Germinal center (tissue), 1 donor: Measurements from ENCODE around the gene ALPK3.
A peak's percentile ranks its signal among the peaks of the same experiment; 100 is the strongest.
"Not testable (repeated sequence)": the region's sequence is repeated elsewhere in the genome, so short reads cannot be mapped to it uniquely, and the experiment has no call there.

Experiments used
- DNase-seq: peaks from one replicate; pipeline ENCODE4 v3.0.0; 2012; ENCODE audit warnings: mixed read lengths, low spot score

Gene ALPK3

DNA sequence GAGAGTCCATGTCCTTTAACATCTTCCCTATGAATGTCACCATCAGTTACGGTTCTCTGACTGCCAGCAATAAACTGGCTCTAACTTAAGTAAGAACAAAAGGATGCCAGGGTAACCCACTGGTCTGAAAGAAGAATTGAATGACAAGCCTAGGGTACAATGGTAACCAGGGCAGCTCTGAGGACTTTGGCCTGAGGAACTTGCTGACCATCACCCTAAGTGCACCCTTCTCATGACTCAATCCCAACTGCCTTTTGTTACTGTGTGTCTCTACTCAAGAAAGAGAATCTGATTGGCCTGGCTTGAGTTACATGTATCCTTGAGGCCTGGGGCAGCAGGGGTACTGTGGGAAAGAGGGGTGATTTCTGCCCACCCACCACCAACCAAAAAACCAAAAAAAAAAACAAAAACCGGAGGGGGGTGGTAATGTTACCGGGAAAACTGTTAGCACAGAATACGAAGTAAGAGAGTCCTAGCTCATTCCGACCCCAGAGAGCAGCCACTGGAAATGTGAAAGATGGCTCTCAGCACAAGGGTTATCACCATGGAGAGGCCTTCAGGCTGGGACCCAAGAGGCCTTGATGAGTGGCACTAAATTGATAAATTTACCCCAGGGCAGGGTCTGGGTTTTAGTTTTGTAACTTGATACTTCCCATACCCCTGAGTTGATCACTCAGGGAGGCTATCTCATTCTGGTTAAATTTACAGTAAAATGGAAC is 58.0 kb downstream of the ALPK3 start:
- no peak for DNase-seq

DNA sequence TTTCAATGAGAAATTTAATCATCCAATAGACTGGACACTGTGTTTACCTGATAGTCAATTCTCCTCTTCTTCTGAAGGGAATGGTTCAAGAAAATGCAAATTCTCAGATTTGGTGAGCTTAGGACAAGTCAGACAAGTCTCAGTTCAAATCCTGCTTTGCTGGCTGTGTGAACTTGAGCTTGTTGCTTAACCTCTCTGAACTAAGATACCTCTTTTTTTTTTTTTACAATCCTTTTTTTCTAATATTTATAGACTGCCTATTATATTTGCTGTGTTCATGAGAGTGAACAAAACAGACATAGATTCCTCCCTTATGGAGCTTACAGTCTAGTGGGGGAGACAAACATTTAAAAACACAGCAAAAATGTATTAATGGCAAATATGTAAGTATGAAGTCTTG is 59.1 kb downstream of the ALPK3 start:
- DNase-seq, result no peak

DNA sequence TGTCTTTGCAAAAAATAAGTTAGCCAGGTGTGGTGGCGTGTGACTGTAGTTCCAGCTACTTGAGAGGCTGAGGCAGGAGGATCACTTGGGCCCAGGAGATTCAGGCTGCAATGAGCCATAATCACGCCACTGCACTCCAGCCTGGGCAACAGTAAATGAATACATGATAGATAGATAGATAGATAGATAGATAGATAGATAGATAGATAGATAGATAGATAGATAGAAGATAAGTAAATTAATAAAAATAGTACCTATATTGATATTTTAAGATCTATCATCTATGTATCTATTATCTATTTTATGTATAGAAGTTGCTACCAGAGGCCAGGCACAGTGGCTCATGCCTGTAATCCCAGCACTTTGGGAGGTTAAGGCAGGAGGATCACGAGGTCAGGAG is 60.5 kb downstream of the ALPK3 start:
- not testable (repeated sequence) for DNase-seq

DNA sequence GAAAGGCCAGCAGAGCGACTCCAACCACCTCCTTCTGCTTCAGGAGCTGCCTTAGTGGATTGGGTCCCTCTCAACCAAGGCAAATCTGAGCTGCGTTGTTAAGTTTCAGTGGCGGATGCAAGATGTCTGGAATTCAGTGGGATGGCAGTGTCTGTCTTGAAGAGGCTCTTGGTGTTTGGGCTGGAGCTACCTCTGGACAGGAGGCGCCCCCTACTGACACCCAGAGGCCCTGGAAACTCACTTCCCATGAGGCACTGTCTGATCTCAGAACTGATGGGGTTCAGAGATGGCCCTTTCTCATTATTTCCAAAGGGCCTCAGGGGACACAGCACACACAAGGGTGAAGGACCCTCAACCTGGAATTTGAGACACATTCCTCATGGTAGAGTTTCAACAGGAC is 61.3 kb downstream of the ALPK3 start:
- peak; percentile 54 for DNase-seq

DNA sequence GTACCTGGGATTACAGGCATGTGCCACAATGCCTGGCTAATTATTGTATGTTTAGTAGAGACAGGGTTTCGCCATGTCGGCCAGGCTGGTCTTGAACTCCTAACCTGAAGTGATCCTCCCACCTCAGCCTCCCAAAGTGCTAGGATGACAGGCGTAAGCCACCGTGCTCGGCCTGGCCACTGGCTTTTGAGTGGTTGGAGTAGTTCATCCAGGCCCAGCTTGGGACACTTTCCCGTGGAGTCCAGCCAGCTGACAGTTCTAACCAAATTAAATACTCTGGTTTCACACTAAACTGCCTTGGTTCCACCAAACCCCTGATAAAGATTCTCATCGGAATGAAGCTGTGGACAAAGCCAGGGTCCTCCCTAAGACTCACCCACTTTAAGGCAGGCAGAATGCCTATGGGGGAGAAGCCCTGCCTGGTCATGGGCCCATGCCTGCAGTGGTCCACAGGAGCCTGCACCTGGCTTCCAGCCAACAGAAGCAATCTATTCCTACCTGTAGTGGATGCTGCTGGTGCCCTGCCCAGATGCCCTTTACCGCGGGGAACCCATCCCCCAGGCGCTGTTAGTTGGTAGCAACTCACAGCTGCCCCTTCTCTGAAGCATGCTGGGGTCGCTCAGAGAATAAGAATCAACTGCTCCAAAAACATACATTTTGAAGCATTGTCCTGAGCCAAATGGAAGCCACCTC is 62.1 kb downstream of the ALPK3 start:
- no peak for DNase-seq

DNA sequence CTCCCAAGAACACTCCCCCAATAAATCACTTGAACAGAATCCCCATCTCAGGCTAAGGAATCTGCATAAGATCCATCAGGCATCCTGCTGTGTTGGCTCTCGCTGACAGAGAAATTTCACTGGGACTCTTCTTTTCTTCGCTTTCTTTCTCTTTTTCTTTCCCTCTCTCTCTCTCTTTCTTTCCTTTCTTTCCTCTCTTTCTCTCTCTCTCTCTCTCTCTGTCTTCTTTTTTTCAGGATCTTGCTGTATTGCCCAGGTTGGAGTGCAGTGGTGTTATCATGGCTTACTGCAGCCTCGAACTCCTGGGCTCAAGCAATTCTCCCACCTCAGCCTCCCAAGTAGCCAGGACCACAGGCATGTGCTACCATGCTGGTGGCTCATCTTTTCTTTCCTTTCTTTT is 62.9 kb downstream of the ALPK3 start:
- DNase-seq, result no peak

DNA sequence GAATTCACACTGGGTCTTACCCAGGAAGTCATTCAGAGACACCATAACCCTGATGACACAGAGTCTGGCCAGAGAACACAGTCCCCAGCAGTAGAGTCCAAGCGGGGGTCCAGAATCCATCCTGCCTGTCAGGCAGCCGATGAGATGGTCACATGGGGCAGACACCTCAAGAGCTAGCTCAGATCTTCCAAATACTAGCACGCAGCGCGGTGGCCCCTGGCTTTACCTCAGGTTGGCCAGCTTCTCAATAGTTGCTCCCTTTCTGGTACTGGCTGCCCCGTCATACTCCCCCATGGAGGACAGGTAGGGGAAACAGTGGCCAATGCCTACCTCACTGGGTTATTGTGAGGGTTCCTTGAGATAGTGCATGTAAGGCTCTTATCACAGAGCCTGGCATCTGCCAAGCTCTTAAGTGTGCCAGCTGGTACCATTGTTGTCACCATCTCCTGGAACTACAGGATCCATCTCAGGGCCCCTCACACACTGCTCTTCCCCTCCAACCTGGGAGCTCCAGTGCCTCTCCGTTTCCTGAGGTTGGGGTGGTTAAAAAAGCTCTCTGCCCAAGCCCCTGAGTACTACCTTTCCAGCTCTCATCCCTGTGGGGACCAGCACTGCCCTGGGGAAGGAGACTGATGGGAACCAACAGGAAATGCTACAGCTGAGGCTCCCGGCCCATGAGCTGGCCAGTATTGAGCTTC is 63.8 kb downstream of the ALPK3 start:
- DNase-seq, result no peak

DNA sequence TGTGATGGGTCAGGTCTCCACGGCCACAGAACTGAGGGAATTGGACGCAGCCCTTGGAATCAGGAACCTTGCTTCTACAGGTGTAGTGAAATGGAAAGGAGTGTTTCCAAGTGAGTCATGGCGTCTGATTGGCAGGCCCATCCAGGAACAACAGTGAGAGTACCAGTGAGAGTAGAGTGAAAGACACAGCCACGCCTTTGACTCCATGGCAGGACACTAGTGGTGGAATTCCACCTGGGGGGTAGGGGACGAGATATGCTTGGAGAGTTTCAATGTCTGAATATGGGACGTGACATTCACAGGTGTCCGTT is 64.3 kb downstream of the ALPK3 start:
- no peak for DNase-seq

DNA sequence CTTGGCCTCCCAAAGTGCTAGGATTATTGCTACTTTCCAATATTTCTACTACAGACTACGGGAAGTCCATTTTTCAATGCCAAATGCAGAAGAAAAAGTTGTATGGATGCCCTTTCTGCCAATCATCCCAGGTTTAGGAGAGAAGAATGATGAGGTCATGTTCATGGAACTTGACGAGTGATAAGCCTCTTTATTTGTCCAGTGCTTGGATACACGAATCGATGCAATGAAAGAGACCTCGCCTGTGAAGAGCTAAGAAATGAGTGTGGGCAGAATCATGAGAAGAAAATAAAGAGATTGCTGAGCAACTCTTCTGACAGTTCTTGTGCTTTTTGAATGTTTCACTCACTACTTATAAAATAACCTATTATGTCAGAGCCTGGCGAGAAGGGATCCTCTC is 66.3 kb downstream of the ALPK3 start:
- no peak for DNase-seq

DNA sequence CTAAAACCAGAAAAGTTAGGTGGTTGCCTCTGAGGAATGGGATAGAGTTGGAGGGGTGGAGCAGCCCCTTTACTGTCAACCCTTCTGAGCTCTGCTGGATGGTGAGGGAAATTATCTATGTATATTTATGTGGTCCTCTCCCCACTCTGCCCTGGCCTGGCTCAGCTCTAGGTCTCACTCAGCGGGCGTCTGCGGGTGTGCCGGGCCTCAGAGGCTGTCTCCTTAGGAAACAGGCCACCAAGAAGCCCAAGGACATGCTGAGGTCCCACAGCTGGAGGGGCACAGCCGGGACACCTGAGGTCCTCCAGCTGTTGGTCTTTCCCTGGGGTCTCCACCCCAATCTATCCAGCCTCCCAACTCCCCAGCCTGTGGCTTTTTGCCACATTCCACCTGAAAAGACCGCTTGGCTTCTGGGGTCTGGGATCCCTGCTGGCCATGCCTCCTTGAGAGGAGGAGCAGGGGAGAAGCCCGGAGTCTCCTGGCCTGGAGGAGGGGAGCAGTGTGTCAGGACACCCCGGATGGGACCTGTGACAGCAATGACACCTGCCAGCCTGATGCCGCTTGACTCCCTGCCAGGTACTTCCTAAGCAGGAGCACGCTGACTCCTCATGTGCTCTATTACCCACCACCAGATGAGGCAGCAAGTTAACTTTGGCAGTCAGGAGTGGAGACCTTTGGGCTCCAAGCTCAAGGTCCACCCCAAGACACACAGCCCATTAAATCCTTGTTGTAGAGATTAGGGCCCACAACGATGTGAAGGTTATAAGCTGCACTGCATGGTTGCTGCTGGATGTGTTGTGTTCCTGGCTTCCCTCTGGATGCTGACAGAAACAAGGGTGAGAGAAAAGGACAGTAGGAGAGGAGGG is 67.0 kb downstream of the ALPK3 start, which contains the start of gene SLC28A1:
TSS of gene SLC28A1 (plus strand) at position 747 of the 866 bp plus-strand sequence. CDS start 3,099 bp downstream, outside the sequence.
- DNase-seq, result no peak

DNA sequence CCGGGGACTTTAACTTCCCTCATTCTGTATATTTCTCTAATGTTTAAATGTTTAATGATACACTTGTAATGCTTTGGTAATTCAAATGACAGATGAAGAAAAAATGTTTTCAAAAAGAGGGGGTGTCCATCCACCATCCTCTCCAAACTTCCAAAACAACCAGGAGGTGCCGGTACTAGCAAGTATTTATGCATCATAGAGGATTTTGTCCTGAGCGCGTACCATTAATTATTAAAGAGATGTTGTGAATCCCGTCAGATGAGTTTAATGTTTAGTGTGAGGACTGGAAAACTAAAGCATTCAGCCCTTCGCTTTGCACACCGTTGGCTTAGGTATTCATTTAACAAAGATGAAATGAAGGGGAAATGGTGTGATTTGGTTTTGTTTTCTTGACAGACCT is 68.6 kb downstream of the ALPK3 start:
- DNase-seq, result no peak

DNA sequence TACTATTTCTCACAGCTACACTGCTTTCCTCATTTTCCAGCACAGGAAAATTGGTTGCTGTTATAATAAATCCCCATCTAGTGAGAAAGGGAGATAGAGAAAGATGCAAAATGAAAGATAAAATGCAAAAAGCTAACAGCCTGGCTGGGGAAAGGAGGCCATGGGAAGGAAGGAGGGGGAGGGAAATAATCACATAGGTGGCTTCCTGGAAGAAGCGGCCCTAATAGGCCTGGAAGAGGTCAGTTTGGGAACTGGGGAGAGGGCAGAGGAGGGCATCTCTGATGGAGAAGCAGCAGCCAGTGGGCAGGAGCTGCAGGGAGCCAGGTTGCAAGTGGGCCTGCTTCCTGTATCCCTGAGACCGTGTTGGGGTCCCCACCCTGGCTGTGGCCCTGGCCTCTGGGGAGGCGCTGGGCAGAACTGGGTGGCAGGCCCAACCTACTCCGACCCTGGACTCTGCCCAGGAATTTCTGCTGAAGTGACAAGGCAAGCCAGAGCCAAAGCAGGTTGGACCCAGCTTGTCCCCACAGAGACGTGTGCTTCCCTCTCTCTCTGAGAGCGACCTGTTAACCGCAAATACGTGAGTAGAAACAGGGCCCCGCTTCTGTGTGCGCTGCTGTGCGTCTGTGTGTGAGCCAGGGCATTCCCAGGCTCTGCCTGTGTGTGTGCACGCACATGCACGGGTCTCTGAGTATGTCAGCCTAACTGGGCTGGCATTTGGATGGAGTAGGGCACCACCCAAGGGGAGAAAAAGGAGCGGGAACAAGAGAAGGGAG is 69.2 kb downstream of the ALPK3 start:
- DNase-seq, result no peak

DNA sequence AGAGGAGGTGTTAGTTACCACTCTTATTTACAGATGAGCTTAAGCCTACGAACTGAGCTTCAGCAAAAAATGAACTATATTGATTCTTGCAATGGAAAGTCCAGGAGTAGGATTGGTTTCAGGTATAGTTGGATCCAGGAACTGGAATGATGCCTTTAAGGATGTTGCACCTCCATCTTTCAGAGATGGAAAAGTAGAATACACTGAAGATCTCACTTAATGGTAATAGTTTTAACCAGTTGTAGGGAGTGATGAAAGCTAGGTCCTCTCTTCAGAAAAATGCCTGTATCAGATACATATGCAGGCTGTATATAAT is 69.8 kb downstream of the ALPK3 start:
- no peak for DNase-seq

DNA sequence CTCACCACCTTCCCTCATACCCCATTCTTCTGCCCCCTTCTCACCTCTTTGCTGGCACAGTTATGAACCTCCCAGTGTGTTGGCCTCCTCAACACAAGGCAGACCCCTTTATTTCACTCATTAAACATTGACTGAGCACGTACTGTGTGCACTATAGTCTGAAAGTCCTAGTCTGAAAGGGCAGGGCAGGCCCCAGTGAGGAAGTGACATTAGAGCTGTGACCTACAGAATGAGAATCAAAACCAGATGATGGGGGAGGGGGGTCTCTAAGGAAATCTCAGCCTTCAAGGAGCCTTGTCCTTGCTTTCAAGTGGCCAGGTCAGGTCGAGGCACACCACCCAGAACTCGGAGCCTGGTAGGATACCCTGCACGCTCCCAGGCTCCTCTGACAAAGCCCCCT is 70.8 kb downstream of the ALPK3 start:
- DNase-seq, result no peak

DNA sequence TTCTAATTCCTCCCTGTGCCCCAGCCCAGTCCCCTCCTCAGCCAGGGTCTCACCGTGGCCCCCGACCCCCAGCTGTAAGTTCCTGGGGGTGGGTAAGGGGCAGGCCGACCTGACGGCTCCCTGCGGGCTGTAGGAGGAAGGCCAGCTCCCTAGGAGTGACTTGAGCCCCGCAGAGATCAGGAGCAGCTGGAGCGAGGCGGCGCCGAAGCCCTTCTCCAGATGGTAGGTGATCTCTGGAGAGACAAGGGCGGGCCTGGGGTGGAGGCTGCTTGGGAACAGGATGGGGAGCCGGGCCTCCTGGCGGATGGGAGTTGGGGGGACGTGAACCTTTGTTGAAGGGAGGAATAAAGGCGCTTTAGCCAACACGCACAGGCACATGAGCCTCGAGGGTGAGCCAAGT is 71.5 kb downstream of the ALPK3 start:
- DNase-seq, result no peak

DNA sequence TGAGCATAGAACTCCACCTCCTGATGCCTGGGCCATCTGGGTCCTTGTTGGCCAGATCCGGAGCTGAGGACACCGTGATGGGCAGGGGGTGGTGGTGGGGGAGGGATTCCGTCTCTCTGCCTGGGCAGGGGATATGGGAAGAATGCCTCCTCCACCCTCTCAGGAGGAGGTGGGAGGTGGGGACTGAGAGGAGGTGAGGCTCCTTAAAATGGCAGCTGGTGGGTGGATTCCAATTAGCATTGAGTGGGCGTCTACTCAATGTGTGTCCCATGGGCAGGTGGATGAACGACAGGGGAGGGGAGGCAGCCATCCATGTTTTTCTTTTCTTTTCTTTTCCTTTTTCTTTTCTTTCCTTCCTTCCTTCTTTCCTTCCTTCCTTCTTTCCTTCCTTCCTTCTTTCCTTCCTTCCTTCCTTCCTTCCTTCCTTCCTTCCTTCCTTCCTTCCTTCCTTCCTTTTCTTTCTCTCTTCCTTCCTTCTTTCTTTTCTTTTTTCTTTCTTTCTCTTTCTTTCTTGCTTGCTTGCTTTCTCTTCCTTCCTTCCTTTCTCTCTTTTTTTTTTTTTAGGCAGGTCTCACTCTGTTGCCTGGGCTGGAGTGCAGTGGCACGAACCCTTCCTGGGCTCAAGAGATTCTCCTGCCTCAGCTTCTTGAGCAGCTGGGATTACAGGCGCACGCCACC is 72.3 kb downstream of the ALPK3 start:
- no peak for DNase-seq

DNA sequence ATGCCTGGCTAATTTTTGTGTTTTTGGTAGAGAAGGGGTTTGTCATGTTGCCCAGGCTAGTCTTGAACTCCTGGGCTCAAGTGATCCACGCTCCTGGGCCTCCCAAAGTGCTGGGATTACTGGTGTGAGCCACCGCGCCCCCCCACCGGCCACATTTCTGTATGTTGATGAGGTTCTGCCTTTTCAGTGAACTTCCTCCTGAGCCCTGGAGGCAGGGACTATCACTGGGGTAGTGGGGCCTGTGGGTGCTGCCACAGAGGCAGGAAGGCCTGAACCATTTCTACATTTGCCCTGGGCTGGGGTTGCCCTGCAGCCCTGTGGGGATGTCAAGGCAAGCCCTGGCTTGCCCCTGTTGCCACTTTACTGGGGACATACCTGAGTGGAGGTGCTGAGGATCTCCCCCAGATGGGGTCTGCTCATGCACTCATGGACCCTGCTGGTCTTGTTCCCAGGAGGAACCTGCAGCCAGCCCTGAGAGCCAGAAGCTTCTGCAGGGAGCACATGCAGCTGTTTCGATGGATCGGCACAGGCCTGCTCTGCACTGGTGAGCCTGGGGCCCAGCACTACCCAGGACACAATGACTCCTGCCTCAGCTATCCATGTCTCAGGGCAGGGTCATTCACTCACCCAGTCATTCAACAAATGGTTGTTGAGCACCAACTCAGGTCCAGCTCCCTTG is 73.0 kb downstream of the ALPK3 start:
- DNase-seq, result no peak

DNA sequence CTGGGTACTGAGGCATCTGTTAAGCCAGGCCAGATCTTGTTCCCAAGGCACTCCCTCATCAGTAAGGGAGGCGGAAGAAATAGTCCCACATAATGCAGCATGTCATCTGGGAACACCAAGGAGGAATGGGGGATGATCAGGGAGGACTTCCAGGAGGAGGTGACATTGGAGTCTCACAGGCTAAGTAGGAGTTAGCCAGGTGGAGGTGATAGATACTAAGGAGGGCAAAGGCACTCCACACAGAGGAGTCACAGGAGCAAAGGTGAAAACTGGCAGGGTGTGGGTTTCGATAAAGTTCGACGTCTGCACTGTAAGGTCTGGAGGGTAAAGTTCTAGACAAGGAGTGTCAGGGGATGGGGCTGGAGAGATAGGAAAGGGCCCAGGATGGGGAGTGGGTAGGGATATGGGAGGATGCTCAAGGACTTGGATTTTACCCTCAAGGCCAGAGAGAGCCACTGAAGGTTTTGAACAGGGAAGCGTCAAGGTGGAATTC is 73.6 kb downstream of the ALPK3 start:
- no peak for DNase-seq

DNA sequence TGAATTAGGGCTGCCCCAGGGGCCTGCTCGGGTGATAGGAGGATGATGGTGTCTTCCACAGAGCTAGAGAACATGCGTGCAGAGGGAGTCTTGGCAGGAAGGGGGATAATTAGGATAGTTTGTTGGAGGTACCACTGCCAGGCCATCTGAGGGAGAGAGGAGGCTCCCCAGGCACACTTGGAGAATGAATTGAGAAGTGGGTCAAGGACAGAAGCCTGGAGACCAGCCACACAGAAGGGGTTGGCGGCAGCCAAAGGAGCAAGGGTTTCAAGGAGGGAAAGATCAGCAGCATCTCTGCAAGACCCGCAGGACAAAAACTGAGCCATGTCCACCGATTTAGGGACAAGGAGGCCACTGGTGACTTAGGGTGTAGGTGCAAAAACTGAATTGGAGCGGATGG is 74.2 kb downstream of the ALPK3 start:
- DNase-seq, result no peak

DNA sequence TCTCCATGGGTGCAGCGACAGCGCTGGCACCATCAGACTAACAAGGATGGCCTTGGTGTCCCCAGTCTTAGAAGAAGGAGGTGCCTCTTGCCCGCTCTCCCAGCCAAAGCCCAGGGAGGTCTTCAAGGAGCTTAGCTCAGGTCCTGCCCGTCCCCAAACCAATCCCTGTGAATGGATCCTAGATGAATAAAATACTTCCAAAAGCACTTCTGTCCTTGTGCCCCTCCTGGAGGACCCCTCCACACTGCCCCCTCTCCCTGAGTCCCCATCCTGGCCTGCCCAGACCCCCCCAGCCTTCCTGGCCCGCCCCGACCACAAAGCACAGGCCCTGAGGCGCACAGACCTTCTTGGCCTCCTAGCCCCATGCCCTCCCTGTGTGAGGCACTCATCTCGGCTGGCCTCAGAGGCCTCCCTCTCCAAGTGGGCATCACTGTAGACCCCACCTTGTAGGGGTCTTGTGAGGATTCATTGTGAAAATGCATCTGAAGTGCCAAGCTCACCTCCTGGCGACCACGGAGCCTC is 75.7 kb downstream of the ALPK3 start:
- DNase-seq, result no peak
